DND-41 (cell line): ENCODE data around the gene CDH23.

Experiments used
- ATAC-seq: fragments of 200-7000 bp; cut with Tn5 transposase; 3 replicates; pipeline ENCODE4 v1.9.1; 2021; ENCODE audit warnings: low read depth; ENCODE audit not compliant: insufficient read depth
- DNase-seq: peaks from one replicate; pipeline ENCODE4 v3.0.0-alpha.2; 2020
- H2AFZ ChIP-seq: 2 replicates; pipeline ENCODE4 v1.6.0; 2012; ENCODE audit warnings: low read depth, low read length
- H3K27ac ChIP-seq: 2 replicates; pipeline ENCODE4 v1.5.1; 2012; ENCODE audit warnings: low read length, inconsistent platforms
- H3K27me3 ChIP-seq: fragments of 200-600 bp; sonication (generic); 2 replicates; pipeline ENCODE4 v1.6.0; 2012; ENCODE audit warnings: low read length, mild to moderate bottlenecking, inconsistent platforms; ENCODE audit not compliant: insufficient read depth, poor library complexity
- H3K36me3 ChIP-seq: 2 replicates; pipeline ENCODE4 v1.5.1; 2012; ENCODE audit warnings: low read length, inconsistent platforms; ENCODE audit not compliant: insufficient read depth
- H3K4me1 ChIP-seq: 2 replicates; pipeline ENCODE4 v1.5.1; 2012; ENCODE audit warnings: mild to moderate bottlenecking, low read length; ENCODE audit not compliant: insufficient read depth
- H3K4me2 ChIP-seq: 2 replicates; pipeline ENCODE4 v1.6.0; 2012; ENCODE audit warnings: mild to moderate bottlenecking, moderate library complexity, low read length, inconsistent platforms; ENCODE audit not compliant: insufficient read depth
- H3K4me3 ChIP-seq, 2 experiments: fragments of 200-600 bp in 1 of 2; shearing (Covaris generic) in 1 of 2; 2 replicates each; pipeline ENCODE4 v1.5.1; 2012 to 2016; ENCODE audit warnings: inconsistent platforms in 2 of 2, low read length in 2 of 2, mild to moderate bottlenecking in 2 of 2, low read depth in 1 of 2, moderate library complexity in 1 of 2
- H3K79me2 ChIP-seq: 2 replicates; pipeline ENCODE4 v1.6.0; 2012; ENCODE audit warnings: low read length, inconsistent platforms; ENCODE audit not compliant: insufficient read depth
- H3K9ac ChIP-seq: 2 replicates; pipeline ENCODE4 v1.6.0; 2012; ENCODE audit warnings: low read depth, mild to moderate bottlenecking, inconsistent platforms, low read length, moderate library complexity
- H3K9me3 ChIP-seq: 2 replicates; pipeline ENCODE4 v1.5.1; 2012; ENCODE audit warnings: low read length, moderate library complexity, mild to moderate bottlenecking, inconsistent platforms; ENCODE audit not compliant: insufficient read depth, severe bottlenecking
- H4K20me1 ChIP-seq: 2 replicates; pipeline ENCODE4 v1.6.0; 2012; ENCODE audit warnings: low read length; ENCODE audit not compliant: insufficient read depth
- EZH2 ChIP-seq: IDR thresholded peaks from 3 replicates; pipeline ENCODE4 v1.6.1; 2012; ENCODE audit warnings: borderline replicate concordance, low read depth, mild to moderate bottlenecking, moderate library complexity, low read length, inconsistent platforms; ENCODE audit not compliant: severe bottlenecking
- TF ChIP-seq, protein P1 (sequence below): IDR thresholded peaks from 2 replicates; pipeline ENCODE4 v1.5.1; 2012; ENCODE audit warnings: borderline replicate concordance, low read length, moderate library complexity, mild to moderate bottlenecking; ENCODE audit not compliant: poor library complexity, severe bottlenecking; ENCODE audit errors: extremely low read depth

The CDH23 gene

DNA sequence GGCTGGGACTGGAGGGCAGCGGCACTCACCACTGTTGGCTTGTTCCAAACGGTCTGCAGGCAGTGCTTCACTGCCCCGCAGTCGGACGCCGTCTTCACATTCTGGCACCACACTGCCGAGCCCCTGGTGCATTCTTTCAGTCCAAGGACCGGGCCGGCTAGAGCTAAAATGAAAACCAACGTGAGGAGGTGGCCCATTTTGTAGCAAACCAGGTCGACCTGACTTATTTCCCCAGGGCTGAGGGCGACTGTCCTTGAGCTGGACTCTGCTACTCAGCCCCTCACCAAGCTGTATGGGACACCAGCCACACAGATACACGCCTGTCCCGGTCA is 437.6 kb downstream of the CDH23 start:
- peaks cover 94% of the 10 kb centered on the region for H3K79me2 ChIP-seq
- H3K4me3 ChIP-seq: no peak overlapping the region
- no peaks in the 10 kb centered on the region for H3K27me3 ChIP-seq
- H4K20me1 ChIP-seq: peaks cover 89% of the 10 kb centered on the region
- no peak overlapping the region for H3K27ac ChIP-seq
- ATAC-seq: no peak
- H3K9ac ChIP-seq: no peak overlapping the region
- peaks cover 24% of the 10 kb centered on the region for H3K4me1 ChIP-seq
- H3K9me3 ChIP-seq: no peaks in the 10 kb centered on the region
- no peak for TF ChIP-seq EZH2
- TF ChIP-seq, protein P1, sequence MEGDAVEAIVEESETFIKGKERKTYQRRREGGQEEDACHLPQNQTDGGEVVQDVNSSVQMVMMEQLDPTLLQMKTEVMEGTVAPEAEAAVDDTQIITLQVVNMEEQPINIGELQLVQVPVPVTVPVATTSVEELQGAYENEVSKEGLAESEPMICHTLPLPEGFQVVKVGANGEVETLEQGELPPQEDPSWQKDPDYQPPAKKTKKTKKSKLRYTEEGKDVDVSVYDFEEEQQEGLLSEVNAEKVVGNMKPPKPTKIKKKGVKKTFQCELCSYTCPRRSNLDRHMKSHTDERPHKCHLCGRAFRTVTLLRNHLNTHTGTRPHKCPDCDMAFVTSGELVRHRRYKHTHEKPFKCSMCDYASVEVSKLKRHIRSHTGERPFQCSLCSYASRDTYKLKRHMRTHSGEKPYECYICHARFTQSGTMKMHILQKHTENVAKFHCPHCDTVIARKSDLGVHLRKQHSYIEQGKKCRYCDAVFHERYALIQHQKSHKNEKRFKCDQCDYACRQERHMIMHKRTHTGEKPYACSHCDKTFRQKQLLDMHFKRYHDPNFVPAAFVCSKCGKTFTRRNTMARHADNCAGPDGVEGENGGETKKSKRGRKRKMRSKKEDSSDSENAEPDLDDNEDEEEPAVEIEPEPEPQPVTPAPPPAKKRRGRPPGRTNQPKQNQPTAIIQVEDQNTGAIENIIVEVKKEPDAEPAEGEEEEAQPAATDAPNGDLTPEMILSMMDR: no peak
- H3K4me2 ChIP-seq: no peak overlapping the region
- H2AFZ ChIP-seq: no peak overlapping the region
- H3K36me3 ChIP-seq: peaks cover 79% of the 10 kb centered on the region
- DNase-seq: no peak

DNA sequence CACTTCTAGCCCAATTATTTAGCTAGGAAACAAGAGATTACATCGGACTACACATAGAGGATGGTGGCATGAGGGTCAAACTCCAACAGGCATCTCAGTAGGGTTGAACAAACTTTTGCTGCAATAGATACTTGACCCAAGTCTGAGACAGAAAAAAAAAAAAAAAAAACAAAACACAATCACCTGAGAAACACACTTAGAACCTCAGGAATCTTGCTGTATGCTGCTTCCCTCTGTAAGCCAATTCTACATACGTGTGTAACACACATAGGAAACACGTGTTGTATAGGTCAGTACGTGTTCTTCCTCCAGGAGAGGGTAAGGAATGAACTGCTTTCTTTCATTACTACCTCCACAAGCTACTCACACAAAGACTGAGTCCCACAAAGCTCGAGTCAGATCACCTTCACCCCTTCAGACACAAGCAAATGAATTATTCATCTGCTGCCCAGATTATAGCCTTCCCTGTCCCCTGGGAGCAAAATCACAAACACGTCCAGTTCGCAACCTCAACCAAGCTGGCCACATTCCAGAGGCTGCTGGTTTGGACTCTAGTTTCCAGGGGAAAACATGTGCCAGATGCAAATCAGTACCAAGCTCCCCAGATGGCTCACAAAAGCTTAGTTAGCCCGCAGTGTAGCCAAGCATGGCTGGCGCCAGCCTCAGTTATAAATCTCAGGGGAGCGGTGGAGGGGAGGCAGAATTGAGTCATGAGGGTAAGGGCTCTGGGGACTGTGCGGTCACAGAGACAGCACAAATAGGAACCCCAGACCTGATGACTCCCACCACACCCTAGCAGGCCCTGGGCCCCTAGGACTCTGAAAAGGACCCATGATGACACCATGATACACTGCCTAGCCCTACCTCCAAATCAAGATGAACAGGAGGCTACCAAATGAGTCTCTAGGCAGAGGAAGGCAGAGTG is 439.2 kb downstream of the CDH23 start:
- peak; percentile 65 for ATAC-seq
- H2AFZ ChIP-seq: no peak overlapping the region
- no peak overlapping the region for H3K4me2 ChIP-seq
- no peaks in the 10 kb centered on the region for H3K9me3 ChIP-seq
- peak overlapping the region; percentile 64 for H3K27ac ChIP-seq
- no peak overlapping the region for H3K4me3 ChIP-seq
- no peak overlapping the region for H3K9ac ChIP-seq
- peak; percentile 62 for DNase-seq
- TF ChIP-seq EZH2: no peak
- TF ChIP-seq, protein P1: no peak
- peaks cover 94% of the 10 kb centered on the region for H4K20me1 ChIP-seq
- peaks cover 33% of the 10 kb centered on the region for H3K4me1 ChIP-seq
- peaks cover 99% of the 10 kb centered on the region for H3K79me2 ChIP-seq
- no peaks in the 10 kb centered on the region for H3K27me3 ChIP-seq
- peaks cover 65% of the 10 kb centered on the region for H3K36me3 ChIP-seq

DNA sequence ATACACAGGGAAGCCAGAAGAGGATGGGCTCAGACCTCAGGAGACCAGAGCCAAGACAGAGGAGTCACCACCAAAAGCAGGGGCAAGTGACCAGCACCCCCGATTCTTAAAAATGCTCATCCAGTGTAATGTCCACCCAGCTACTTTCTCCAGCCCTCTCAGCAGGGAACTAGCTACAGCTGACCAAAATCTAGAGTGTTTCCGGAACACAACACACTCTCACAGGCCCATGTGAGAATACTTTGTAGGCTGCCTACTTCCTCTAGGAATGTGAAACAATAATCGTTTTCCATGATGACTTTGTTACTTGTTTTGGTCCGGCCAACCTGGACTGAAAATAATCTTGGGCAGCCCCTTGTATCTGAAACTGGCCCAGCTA is 439.9 kb downstream of the CDH23 start:
- Histone ChIP-seq H3K4me1 (peaks cover 40% of the 10 kb centered on the region), H3K36me3 (peaks cover 64% of the 10 kb centered on the region), H3K9me3 (no peaks in the 10 kb centered on the region), H3K27ac (peak overlapping the region; percentile 64), H3K4me3 (no peak overlapping the region), H2AFZ (no peak overlapping the region), H3K79me2 (peaks cover 99% of the 10 kb centered on the region), H3K4me2 (peak overlapping the region; percentile 9; the same call in 1 of the 2 replicates), H3K9ac (no peak overlapping the region), H3K27me3 (no peaks in the 10 kb centered on the region), H4K20me1 (peaks cover 94% of the 10 kb centered on the region)
- TF ChIP-seq, protein P1: no peak
- no peak for TF ChIP-seq EZH2
- DNase-seq: no peak
- no peak for ATAC-seq
